Measurements from ENCODE around the gene TIGD4.

DNA sequence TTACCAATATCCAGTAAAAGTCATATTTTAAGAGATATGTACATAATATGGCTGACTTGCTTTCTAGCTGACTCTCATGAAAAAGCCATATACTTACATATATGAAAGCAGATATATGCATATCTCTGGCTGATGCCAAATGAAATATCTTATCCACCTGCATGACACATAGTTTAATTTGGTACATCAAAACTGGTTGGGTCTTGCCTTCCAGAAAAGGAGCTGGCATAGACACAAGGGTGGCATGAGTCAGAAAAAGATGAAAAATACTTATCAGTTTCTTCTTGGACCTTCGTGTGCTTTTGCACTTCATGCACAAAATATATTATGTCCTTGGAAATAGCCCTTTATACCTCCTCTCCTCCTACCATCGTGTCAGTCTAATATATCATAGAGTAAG lies 32.1 kb downstream of the TIGD4 start:
- TF ChIP-seq, protein P1, sequence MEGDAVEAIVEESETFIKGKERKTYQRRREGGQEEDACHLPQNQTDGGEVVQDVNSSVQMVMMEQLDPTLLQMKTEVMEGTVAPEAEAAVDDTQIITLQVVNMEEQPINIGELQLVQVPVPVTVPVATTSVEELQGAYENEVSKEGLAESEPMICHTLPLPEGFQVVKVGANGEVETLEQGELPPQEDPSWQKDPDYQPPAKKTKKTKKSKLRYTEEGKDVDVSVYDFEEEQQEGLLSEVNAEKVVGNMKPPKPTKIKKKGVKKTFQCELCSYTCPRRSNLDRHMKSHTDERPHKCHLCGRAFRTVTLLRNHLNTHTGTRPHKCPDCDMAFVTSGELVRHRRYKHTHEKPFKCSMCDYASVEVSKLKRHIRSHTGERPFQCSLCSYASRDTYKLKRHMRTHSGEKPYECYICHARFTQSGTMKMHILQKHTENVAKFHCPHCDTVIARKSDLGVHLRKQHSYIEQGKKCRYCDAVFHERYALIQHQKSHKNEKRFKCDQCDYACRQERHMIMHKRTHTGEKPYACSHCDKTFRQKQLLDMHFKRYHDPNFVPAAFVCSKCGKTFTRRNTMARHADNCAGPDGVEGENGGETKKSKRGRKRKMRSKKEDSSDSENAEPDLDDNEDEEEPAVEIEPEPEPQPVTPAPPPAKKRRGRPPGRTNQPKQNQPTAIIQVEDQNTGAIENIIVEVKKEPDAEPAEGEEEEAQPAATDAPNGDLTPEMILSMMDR (IDR thresholded peaks at IDR 0.05): no peak
- no peak for TF ChIP-seq ZFX (IDR thresholded peaks at IDR 0.05; ENCODE audit: borderline replicate concordance)

All from 22Rv1 (cell line).